HG02588 (cell line): ENCODE results near the gene KIR3DL3.
"Not testable (repeated sequence)": the region's sequence is repeated elsewhere in the genome, so short reads cannot be mapped to it uniquely, and the experiment has no call there.

Source experiments
- ATAC-seq: cut with Tn5 transposase; IDR thresholded peaks from one replicate; pipeline ENCODE4 v1.9.1; 2021; ENCODE audit warnings: mild to moderate bottlenecking, moderate library complexity; ENCODE audit not compliant: unreplicated experiment

Gene KIR3DL3

GRCh38 chr19:54724142-54724541, at the start of gene KIR3DL3:
Gene KIR3DL3 (plus strand): TSS chr19:54724442. CDS start chr19:54724497, 55 bp downstream.
- ATAC-seq, result no peak

- not testable (repeated sequence) for ATAC-seq
Measured at GRCh38 chr19:54676210-54676834, 47.9 kb upstream of the KIR3DL3 start.

- no peak for ATAC-seq
Measured at GRCh38 chr19:54677217-54677616, 47.0 kb upstream of the KIR3DL3 start.

GRCh38 chr19:54681596-54681995, 42.6 kb upstream of the KIR3DL3 start:
- ATAC-seq, result not testable (repeated sequence)

GRCh38 chr19:54682306-54682856, 41.9 kb upstream of the KIR3DL3 start:
- ATAC-seq, result no peak

GRCh38 chr19:54684527-54684926, 39.7 kb upstream of the KIR3DL3 start:
- ATAC-seq, result no peak

- no peak for ATAC-seq
Measured at GRCh38 chr19:54691582-54692297, 32.5 kb upstream of the KIR3DL3 start.

- ATAC-seq, result no peak
Measured at GRCh38 chr19:54692298-54692615, 32.0 kb upstream of the KIR3DL3 start.

GRCh38 chr19:54694648-54695047, 29.6 kb upstream of the KIR3DL3 start:
- no peak for ATAC-seq

GRCh38 chr19:54696117-54696548, 28.1 kb upstream of the KIR3DL3 start:
- no peak for ATAC-seq

- ATAC-seq, result no peak
Measured at GRCh38 chr19:54696766-54697165, 27.5 kb upstream of the KIR3DL3 start.

GRCh38 chr19:54697716-54698115, 26.5 kb upstream of the KIR3DL3 start:
- ATAC-seq, result not testable (repeated sequence)

- ATAC-seq, result no peak
Measured at GRCh38 chr19:54704928-54705327, 19.3 kb upstream of the KIR3DL3 start.

- ATAC-seq, result no peak
Measured at GRCh38 chr19:54707962-54708361, 16.3 kb upstream of the KIR3DL3 start.

- no peak for ATAC-seq
Measured at GRCh38 chr19:54708781-54709180, 15.5 kb upstream of the KIR3DL3 start.

- ATAC-seq, result no peak
Measured at GRCh38 chr19:54709212-54709948, 14.9 kb upstream of the KIR3DL3 start.

- not testable (repeated sequence) for ATAC-seq
Measured at GRCh38 chr19:54709956-54710355, 14.3 kb upstream of the KIR3DL3 start.

- no peak for ATAC-seq
Measured at GRCh38 chr19:54724644-54725043, 402 bp downstream of the KIR3DL3 start.

- ATAC-seq, result no peak
Measured at GRCh38 chr19:54725321-54725720, 1.1 kb downstream of the KIR3DL3 start.

GRCh38 chr19:54727562-54727961, 3.3 kb downstream of the KIR3DL3 start:
- no peak for ATAC-seq

- ATAC-seq, result no peak
Measured at GRCh38 chr19:54728167-54728566, 3.9 kb downstream of the KIR3DL3 start.
